HepG2 (cell line): ENCODE measurements around the gene VASH2. TPM values are rescaled to one million over a fixed set of nuclear protein-coding genes. Genes with fewer than 3 reads are reported as not detected.

Experiments
- CENPBD1 ChIP-seq: sonication (generic); formaldehyde crosslinking; IDR thresholded peaks from 2 replicates; pipeline ENCODE4 v1.8.0; 2022; ENCODE audit warnings: missing genetic modification reagents, low read depth, mild to moderate bottlenecking, borderline replicate concordance
- CREB3 ChIP-seq: sonication (generic); formaldehyde crosslinking; IDR thresholded peaks from 2 replicates; pipeline ENCODE4 v1.5.0; 2020; ENCODE audit warnings: missing genetic modification reagents
- ETV5 ChIP-seq: IDR thresholded peaks from 2 replicates; pipeline ENCODE4 v1.6.1; 2018; ENCODE audit warnings: missing biosample characterization, missing genetic modification reagents, inconsistent platforms, borderline replicate concordance
- FOXO1 ChIP-seq: sonication (generic); formaldehyde crosslinking; IDR thresholded peaks from 2 replicates; pipeline ENCODE4 v1.4.0; 2020; ENCODE audit warnings: missing genetic modification reagents
- HIVEP1 ChIP-seq: sonication (generic); formaldehyde crosslinking; IDR thresholded peaks from 2 replicates; pipeline ENCODE4 v1.4.0; 2020; ENCODE audit warnings: mild to moderate bottlenecking, missing genetic modification reagents
- HNRNPUL1 ChIP-seq: fragments of 200-400 bp; formaldehyde crosslinking; IDR thresholded peaks from 2 replicates; pipeline ENCODE4 v1.6.1; 2017; ENCODE audit warnings: low read depth, mild to moderate bottlenecking, low read length, moderate library complexity
- KAT7 ChIP-seq: IDR thresholded peaks from 2 replicates; pipeline ENCODE4 v1.6.1; 2018; ENCODE audit warnings: borderline replicate concordance, missing compliant biosample characterization
- KDM1A ChIP-seq: IDR thresholded peaks from 2 replicates; pipeline ENCODE4 v1.6.1; 2016; ENCODE audit warnings: missing compliant biosample characterization
- NAIF1 ChIP-seq: sonication (generic); formaldehyde crosslinking; IDR thresholded peaks from 2 replicates; pipeline ENCODE4 v1.5.0; 2020; ENCODE audit warnings: mild to moderate bottlenecking, missing genetic modification reagents, borderline replicate concordance
- NR2F1 ChIP-seq, 2 experiments: fragments of 450-650 bp in 1 of 2; formaldehyde crosslinking in 1 of 2; IDR thresholded peaks; 2 replicates each; pipeline versions ENCODE4 v1.5.0 to v1.6.1; 2016 to 2020; ENCODE audit warnings: mild to moderate bottlenecking in 1 of 2, missing compliant biosample characterization in 1 of 2, missing genetic modification reagents in 1 of 2, moderate library complexity in 1 of 2
- RAD51 ChIP-seq: fragments of 450-650 bp; IDR thresholded peaks from 2 replicates; pipeline ENCODE4 v1.6.1; 2016; ENCODE audit warnings: borderline replicate concordance
- SALL1 ChIP-seq: sonication (generic); formaldehyde crosslinking; IDR thresholded peaks from 2 replicates; pipeline ENCODE4 v1.8.0; 2022; ENCODE audit warnings: mild to moderate bottlenecking, missing genetic modification reagents
- SRY ChIP-seq: sonication (generic); formaldehyde crosslinking; IDR thresholded peaks from 2 replicates; pipeline ENCODE4 v1.8.0; 2022; ENCODE audit warnings: mild to moderate bottlenecking, missing genetic modification reagents
- SSRP1 ChIP-seq: IDR thresholded peaks from 2 replicates; pipeline ENCODE4 v1.6.1; 2016; ENCODE audit warnings: control low read depth
- TAF1 ChIP-seq: sonication (generic); formaldehyde crosslinking; IDR thresholded peaks from 2 replicates; pipeline ENCODE4 v1.4.0; 2020; ENCODE audit warnings: missing genetic modification reagents
- ZNF12 ChIP-seq: sonication (generic); formaldehyde crosslinking; IDR thresholded peaks from 2 replicates; pipeline ENCODE4 v1.5.0; 2020; ENCODE audit warnings: missing genetic modification reagents
- ZNF383 ChIP-seq: sonication (generic); formaldehyde crosslinking; IDR thresholded peaks from 2 replicates; pipeline ENCODE4 v1.4.0; 2020; ENCODE audit warnings: missing genetic modification reagents, mild to moderate bottlenecking, borderline replicate concordance
- ZNF44 ChIP-seq: sonication (generic); formaldehyde crosslinking; IDR thresholded peaks from 2 replicates; pipeline ENCODE4 v1.5.1; 2020; ENCODE audit warnings: mild to moderate bottlenecking, missing genetic modification reagents
- ZNF766 ChIP-seq: sonication (generic); formaldehyde crosslinking; IDR thresholded peaks from 2 replicates; pipeline ENCODE4 v1.5.0; 2020; ENCODE audit warnings: missing genetic modification reagents, borderline replicate concordance
- ZNF772 ChIP-seq: sonication (generic); formaldehyde crosslinking; IDR thresholded peaks from 2 replicates; pipeline ENCODE4 v1.5.0; 2020; ENCODE audit warnings: mild to moderate bottlenecking, missing genetic modification reagents
- polyA plus RNA-seq, 8 experiments: library from polyadenylated mRNA; depleted of rRNA in 3 of 8; stranded (reverse) in 7 of 8; unstranded in 1 of 8; fragments of >200 nt; fragmentation: Illumina TruSeq in 4 of 8; extraction: Trizol in 4 of 8; gene quantifications; 2 replicates each; pipeline versions ENCODE4 v1.2.1 to v1.2.3, GENCODE V29; 2011 to 2016; ENCODE audit warnings: low read depth in 4 of 8, missing spikeins in 1 of 8, mixed read lengths in 1 of 8; ENCODE audit not compliant: insufficient read depth in 1 of 8
- total RNA-seq, 5 experiments: library from RNA; depleted of rRNA; stranded (reverse); fragments of >200 nt; fragmentation: Illumina TruSeq; extraction: Trizol; gene quantifications; 2 replicates each; pipeline ENCODE4 v1.2.3, GENCODE V29; 2016; ENCODE audit warnings: low read depth in 1 of 5
- TF ChIP-seq, protein P1 (sequence below): sonication (generic); formaldehyde crosslinking; IDR thresholded peaks from 2 replicates; pipeline ENCODE4 v1.5.0; 2020; ENCODE audit warnings: missing genetic modification reagents, mild to moderate bottlenecking, borderline replicate concordance
- TF ChIP-seq, protein P2 (sequence below): sonication (generic); formaldehyde crosslinking; conservative IDR thresholded peaks from 2 replicates; pipeline ENCODE4 v1.4.0; 2020; ENCODE audit warnings: missing genetic modification reagents
- TF ChIP-seq, protein P3 (sequence below): sonication (generic); formaldehyde crosslinking; conservative IDR thresholded peaks from 2 replicates; pipeline ENCODE4 v1.4.0; 2020; ENCODE audit warnings: missing genetic modification reagents
- TF ChIP-seq, protein P4 (sequence below): sonication (generic); formaldehyde crosslinking; IDR thresholded peaks from 2 replicates; pipeline ENCODE4 v1.9.0; 2022; ENCODE audit warnings: missing genetic modification reagents, mild to moderate bottlenecking, borderline replicate concordance

The VASH2 gene
- total and polyA plus RNA-seq, 2 of the 13 experiments (the other 11 are each of a cell fraction or from before 2014, with no cell fraction given), result 0.44 to 1.00 TPM

DNA sequence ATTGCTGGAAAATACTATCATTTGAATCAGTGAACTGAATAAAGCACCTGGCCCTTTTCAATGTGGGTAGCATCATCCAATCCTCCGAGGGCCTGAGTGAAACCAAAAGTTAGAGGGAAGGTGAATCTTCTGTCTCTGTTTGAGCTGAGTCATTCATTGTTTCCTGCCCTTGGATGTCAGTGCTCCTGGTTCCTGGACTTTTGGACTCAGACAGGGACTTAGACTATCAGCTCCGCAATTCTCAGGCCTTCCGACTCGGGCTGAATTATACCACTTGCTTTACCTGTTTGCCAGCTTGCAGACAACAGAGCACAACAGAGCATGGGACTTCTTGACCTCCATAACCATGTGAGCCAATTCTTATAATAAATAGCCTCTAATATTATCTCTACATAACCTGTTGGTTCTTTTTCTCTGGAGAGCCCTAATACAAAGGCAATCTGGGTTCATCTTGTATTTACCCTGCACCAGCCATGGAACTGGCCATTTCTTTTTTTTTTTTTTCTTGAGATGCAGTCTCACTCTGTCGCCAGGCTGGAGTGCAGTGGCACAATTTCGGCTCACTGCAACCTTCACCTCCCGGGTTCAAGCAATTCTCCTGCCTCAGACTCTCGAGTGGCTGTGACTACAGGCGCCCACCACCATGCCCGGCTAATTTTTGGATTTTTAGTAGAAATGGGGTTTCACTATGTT lies 19.2 kb upstream of the VASH2 start (continued):
- TF ChIP-seq, protein P1, sequence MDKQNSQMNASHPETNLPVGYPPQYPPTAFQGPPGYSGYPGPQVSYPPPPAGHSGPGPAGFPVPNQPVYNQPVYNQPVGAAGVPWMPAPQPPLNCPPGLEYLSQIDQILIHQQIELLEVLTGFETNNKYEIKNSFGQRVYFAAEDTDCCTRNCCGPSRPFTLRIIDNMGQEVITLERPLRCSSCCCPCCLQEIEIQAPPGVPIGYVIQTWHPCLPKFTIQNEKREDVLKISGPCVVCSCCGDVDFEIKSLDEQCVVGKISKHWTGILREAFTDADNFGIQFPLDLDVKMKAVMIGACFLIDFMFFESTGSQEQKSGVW (CRISPR knock-in tag), result no peak
- no peak for TF ChIP-seq ZNF383
- no peak for TF ChIP-seq CENPBD1 (CRISPR knock-in tag)
- TF ChIP-seq KDM1A (CRISPR knock-in tag), result no peak
- no peak for TF ChIP-seq ZNF12 (CRISPR knock-in tag)
- no peak for TF ChIP-seq SSRP1 (CRISPR knock-in tag)
- TF ChIP-seq HIVEP1 (CRISPR knock-in tag), result no peak
- TF ChIP-seq, protein P2, sequence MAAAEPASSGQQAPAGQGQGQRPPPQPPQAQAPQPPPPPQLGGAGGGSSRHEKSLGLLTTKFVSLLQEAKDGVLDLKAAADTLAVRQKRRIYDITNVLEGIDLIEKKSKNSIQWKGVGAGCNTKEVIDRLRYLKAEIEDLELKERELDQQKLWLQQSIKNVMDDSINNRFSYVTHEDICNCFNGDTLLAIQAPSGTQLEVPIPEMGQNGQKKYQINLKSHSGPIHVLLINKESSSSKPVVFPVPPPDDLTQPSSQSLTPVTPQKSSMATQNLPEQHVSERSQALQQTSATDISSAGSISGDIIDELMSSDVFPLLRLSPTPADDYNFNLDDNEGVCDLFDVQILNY (CRISPR knock-in tag), result no peak
- TF ChIP-seq KAT7 (CRISPR knock-in tag), result no peak
- TF ChIP-seq, protein P3, sequence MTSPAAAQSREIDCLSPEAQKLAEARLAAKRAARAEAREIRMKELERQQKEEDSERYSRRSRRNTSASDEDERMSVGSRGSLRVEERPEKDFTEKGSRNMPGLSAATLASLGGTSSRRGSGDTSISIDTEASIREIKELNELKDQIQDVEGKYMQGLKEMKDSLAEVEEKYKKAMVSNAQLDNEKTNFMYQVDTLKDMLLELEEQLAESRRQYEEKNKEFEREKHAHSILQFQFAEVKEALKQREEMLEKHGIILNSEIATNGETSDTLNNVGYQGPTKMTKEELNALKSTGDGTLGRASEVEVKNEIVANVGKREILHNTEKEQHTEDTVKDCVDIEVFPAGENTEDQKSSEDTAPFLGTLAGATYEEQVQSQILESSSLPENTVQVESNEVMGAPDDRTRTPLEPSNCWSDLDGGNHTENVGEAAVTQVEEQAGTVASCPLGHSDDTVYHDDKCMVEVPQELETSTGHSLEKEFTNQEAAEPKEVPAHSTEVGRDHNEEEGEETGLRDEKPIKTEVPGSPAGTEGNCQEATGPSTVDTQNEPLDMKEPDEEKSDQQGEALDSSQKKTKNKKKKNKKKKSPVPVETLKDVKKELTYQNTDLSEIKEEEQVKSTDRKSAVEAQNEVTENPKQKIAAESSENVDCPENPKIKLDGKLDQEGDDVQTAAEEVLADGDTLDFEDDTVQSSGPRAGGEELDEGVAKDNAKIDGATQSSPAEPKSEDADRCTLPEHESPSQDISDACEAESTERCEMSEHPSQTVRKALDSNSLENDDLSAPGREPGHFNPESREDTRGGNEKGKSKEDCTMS, result no peak
- no peak for TF ChIP-seq SALL1 (CRISPR knock-in tag)
- 0 out of 2 replicates have a peak, but pooled peaks have one; percentile 15 for TF ChIP-seq FOXO1 (CRISPR knock-in tag)
- TF ChIP-seq ZNF766, result no peak
- TF ChIP-seq NAIF1 (CRISPR knock-in tag), result no peak
- no peak for TF ChIP-seq RAD51
- TF ChIP-seq HNRNPUL1, result no peak
- TF ChIP-seq TAF1 (CRISPR knock-in tag), result no peak
- TF ChIP-seq ZNF772, result no peak
- no peak for TF ChIP-seq NR2F1 (CRISPR knock-in tag; IDR thresholded peaks at IDR 0.05)
- TF ChIP-seq ZNF44, result no peak
- no peak for TF ChIP-seq SRY
- no peak for TF ChIP-seq CREB3 (CRISPR knock-in tag)
- peak; percentile 75; the same call in 1 of the 2 replicates for TF ChIP-seq ETV5
- TF ChIP-seq, protein P4, sequence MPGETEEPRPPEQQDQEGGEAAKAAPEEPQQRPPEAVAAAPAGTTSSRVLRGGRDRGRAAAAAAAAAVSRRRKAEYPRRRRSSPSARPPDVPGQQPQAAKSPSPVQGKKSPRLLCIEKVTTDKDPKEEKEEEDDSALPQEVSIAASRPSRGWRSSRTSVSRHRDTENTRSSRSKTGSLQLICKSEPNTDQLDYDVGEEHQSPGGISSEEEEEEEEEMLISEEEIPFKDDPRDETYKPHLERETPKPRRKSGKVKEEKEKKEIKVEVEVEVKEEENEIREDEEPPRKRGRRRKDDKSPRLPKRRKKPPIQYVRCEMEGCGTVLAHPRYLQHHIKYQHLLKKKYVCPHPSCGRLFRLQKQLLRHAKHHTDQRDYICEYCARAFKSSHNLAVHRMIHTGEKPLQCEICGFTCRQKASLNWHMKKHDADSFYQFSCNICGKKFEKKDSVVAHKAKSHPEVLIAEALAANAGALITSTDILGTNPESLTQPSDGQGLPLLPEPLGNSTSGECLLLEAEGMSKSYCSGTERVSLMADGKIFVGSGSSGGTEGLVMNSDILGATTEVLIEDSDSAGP (CRISPR knock-in tag), result no peak
